ENCODE results near the gene ABCC2.
A peak's percentile ranks its signal among the peaks of the same experiment; 100 is the strongest.

Gene ABCC2

DNA sequence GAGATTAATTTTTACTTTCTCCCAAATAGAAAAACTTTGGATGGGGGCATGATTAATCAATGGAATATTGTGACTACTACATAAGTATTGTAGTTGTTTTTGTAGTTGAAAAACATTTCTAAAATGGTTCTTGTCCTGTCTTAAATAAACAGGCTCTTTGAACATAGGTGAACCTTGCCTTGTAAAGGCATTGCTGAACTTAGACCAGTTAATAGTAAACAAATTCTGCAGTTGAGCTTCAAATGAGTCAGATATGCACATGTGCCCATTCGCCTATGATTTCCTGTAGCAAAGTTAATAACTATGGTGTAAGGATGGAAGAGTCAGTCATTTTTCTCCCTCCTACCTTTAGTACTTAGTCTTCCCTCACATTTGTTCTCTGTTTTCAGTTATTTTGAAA is 27.8 kb upstream of the ABCC2 start:
- Histone ChIP-seq H3K4me3 (ENCODE audit: low read length) (no peak overlapping the region), H3K27me3 (replicated peaks; ENCODE audit: control insufficient read depth, insufficient read depth, low read length) (no peaks in the 10 kb centered on the region), H3K36me3 (ENCODE audit: control insufficient read depth, insufficient read depth, low read length, severe bottlenecking) (peaks cover 89% of the 10 kb centered on the region), H3K9me3 (ENCODE audit: control insufficient read depth, low read length) (no peaks in the 10 kb centered on the region), H3K4me1 (ENCODE audit: control insufficient read depth, insufficient read depth, low read length) (peaks cover 42% of the 10 kb centered on the region), H3K9ac (ENCODE audit: low read length) (peak overlapping the region; percentile 17)
- no peak for DNase-seq (ENCODE audit: low read depth)

- Histone ChIP-seq H3K4me1 (ENCODE audit: control insufficient read depth, insufficient read depth, low read length) (peaks cover 45% of the 10 kb centered on the region), H3K36me3 (ENCODE audit: control insufficient read depth, insufficient read depth, low read length, severe bottlenecking) (peaks cover 89% of the 10 kb centered on the region), H3K9me3 (ENCODE audit: control insufficient read depth, low read length) (no peaks in the 10 kb centered on the region), H3K4me3 (ENCODE audit: low read length) (no peak overlapping the region), H3K27me3 (replicated peaks; ENCODE audit: control insufficient read depth, insufficient read depth, low read length) (no peaks in the 10 kb centered on the region), H3K9ac (ENCODE audit: low read length) (peak overlapping the region; percentile 23)
- DNase-seq (ENCODE audit: low read depth), result no peak
Observed at GRCh38 chr10:99756159-99756558, 26.3 kb upstream of the ABCC2 start.

GRCh38 chr10:99758211-99758891 is 24.1 kb upstream of the ABCC2 start:
- H3K36me3 ChIP-seq (ENCODE audit: control insufficient read depth, insufficient read depth, low read length, severe bottlenecking), result peaks cover 75% of the 10 kb centered on the region
- H3K27me3 ChIP-seq (replicated peaks; ENCODE audit: control insufficient read depth, insufficient read depth, low read length), result no peaks in the 10 kb centered on the region
- DNase-seq (ENCODE audit: low read depth), result peak; percentile 84
- H3K9ac ChIP-seq (ENCODE audit: low read length), result peak overlapping the region; percentile 82
- peaks cover 52% of the 10 kb centered on the region for H3K4me1 ChIP-seq (ENCODE audit: control insufficient read depth, insufficient read depth, low read length)
- H3K9me3 ChIP-seq (ENCODE audit: control insufficient read depth, low read length), result no peaks in the 10 kb centered on the region
- H3K4me3 ChIP-seq (ENCODE audit: low read length), result peak overlapping the region; percentile 16

GRCh38 chr10:99760321-99760720 is 22.1 kb upstream of the ABCC2 start:
- no peak overlapping the region for H3K4me3 ChIP-seq (ENCODE audit: low read length)
- peaks cover 45% of the 10 kb centered on the region for H3K4me1 ChIP-seq (ENCODE audit: control insufficient read depth, insufficient read depth, low read length)
- peak overlapping the region; percentile 44 for H3K9ac ChIP-seq (ENCODE audit: low read length)
- no peak for DNase-seq (ENCODE audit: low read depth)
- peaks cover 62% of the 10 kb centered on the region for H3K36me3 ChIP-seq (ENCODE audit: control insufficient read depth, insufficient read depth, low read length, severe bottlenecking)
- H3K27me3 ChIP-seq (replicated peaks; ENCODE audit: control insufficient read depth, insufficient read depth, low read length), result no peaks in the 10 kb centered on the region
- H3K9me3 ChIP-seq (ENCODE audit: control insufficient read depth, low read length), result peaks cover 5% of the 10 kb centered on the region

- Histone ChIP-seq H3K36me3 (ENCODE audit: control insufficient read depth, insufficient read depth, low read length, severe bottlenecking) (peaks cover 51% of the 10 kb centered on the region), H3K9ac (ENCODE audit: low read length) (peak overlapping the region; percentile 44), H3K27me3 (replicated peaks; ENCODE audit: control insufficient read depth, insufficient read depth, low read length) (no peaks in the 10 kb centered on the region), H3K4me3 (ENCODE audit: low read length) (no peak overlapping the region), H3K4me1 (ENCODE audit: control insufficient read depth, insufficient read depth, low read length) (peaks cover 40% of the 10 kb centered on the region), H3K9me3 (ENCODE audit: control insufficient read depth, low read length) (peaks cover 5% of the 10 kb centered on the region)
- DNase-seq (ENCODE audit: low read depth), result no peak
Observed at GRCh38 chr10:99761365-99761764, 21.1 kb upstream of the ABCC2 start.

GRCh38 chr10:99765672-99766301 is 16.7 kb upstream of the ABCC2 start:
- Histone ChIP-seq H3K36me3 (ENCODE audit: control insufficient read depth, insufficient read depth, low read length, severe bottlenecking) (peaks cover 18% of the 10 kb centered on the region), H3K9ac (ENCODE audit: low read length) (peak overlapping the region; percentile 19), H3K4me3 (ENCODE audit: low read length) (no peak overlapping the region), H3K9me3 (ENCODE audit: control insufficient read depth, low read length) (peaks cover 5% of the 10 kb centered on the region), H3K4me1 (ENCODE audit: control insufficient read depth, insufficient read depth, low read length) (peaks cover 22% of the 10 kb centered on the region), H3K27me3 (replicated peaks; ENCODE audit: control insufficient read depth, insufficient read depth, low read length) (no peaks in the 10 kb centered on the region)
- no peak for DNase-seq (ENCODE audit: low read depth)

DNA sequence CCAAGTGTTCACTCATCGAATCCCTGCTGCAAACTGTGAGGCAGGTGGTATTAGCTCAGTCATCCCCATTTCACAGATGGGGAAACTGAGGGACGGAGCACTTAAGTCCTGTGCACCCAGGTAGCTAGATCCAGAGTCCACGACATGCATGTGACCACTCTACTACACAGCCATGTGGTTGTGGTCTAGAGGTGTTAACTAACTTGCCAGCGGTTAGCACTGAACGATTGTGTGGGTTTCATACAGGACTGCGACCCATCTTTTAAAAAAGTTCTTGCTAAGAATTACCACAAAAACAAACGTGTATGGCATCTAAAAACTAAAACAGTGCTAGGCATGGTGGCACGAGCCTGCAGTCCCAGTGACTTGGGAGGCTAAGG is 16.1 kb upstream of the ABCC2 start:
- Histone ChIP-seq H3K9ac (ENCODE audit: low read length) (peak overlapping the region; percentile 19), H3K9me3 (ENCODE audit: control insufficient read depth, low read length) (peaks cover 5% of the 10 kb centered on the region), H3K36me3 (ENCODE audit: control insufficient read depth, insufficient read depth, low read length, severe bottlenecking) (peaks cover 13% of the 10 kb centered on the region), H3K27me3 (replicated peaks; ENCODE audit: control insufficient read depth, insufficient read depth, low read length) (no peaks in the 10 kb centered on the region), H3K4me3 (ENCODE audit: low read length) (no peak overlapping the region), H3K4me1 (ENCODE audit: control insufficient read depth, insufficient read depth, low read length) (peaks cover 17% of the 10 kb centered on the region)
- no peak for DNase-seq (ENCODE audit: low read depth)

- Histone ChIP-seq H3K27me3 (replicated peaks; ENCODE audit: control insufficient read depth, insufficient read depth, low read length) (no peaks in the 10 kb centered on the region), H3K9me3 (ENCODE audit: control insufficient read depth, low read length) (peaks cover 5% of the 10 kb centered on the region), H3K4me1 (ENCODE audit: control insufficient read depth, insufficient read depth, low read length) (peaks cover 12% of the 10 kb centered on the region), H3K36me3 (ENCODE audit: control insufficient read depth, insufficient read depth, low read length, severe bottlenecking) (peaks cover 7% of the 10 kb centered on the region), H3K4me3 (ENCODE audit: low read length) (no peak overlapping the region), H3K9ac (ENCODE audit: low read length) (no peak overlapping the region)
- DNase-seq (ENCODE audit: low read depth), result no peak
Observed at GRCh38 chr10:99767901-99768300, 14.5 kb upstream of the ABCC2 start.

- Histone ChIP-seq H3K27me3 (replicated peaks; ENCODE audit: control insufficient read depth, insufficient read depth, low read length) (no peaks in the 10 kb centered on the region), H3K4me3 (ENCODE audit: low read length) (peak overlapping the region; percentile 15), H3K9me3 (ENCODE audit: control insufficient read depth, low read length) (peaks cover 4% of the 10 kb centered on the region), H3K9ac (ENCODE audit: low read length) (peak overlapping the region; percentile 53), H3K4me1 (ENCODE audit: control insufficient read depth, insufficient read depth, low read length) (peaks cover 12% of the 10 kb centered on the region), H3K36me3 (ENCODE audit: control insufficient read depth, insufficient read depth, low read length, severe bottlenecking) (peaks cover 4% of the 10 kb centered on the region)
- DNase-seq (ENCODE audit: low read depth), result peak; percentile 51
Observed at GRCh38 chr10:99768556-99768955, 13.9 kb upstream of the ABCC2 start.

DNA sequence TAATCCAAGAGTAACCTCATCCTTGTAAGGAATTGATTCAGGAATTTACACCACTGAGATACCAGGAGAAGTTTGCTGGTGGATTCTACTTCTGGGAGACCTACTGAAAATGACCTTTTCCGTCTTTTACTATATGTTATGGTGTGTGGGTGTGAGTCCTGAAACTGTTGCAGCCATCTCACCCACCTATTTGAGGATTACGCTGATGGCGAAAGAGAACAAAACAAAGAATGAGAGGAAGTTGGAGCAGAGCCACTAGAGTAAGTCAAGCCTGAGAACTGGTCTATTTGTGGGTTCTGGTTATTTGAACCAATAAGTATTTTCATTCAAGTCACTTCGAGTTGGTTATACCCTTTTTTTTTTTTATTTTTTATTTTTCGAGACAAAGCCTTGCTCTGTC is 12.7 kb upstream of the ABCC2 start:
- Histone ChIP-seq H3K9ac (ENCODE audit: low read length) (no peak overlapping the region), H3K36me3 (ENCODE audit: control insufficient read depth, insufficient read depth, low read length, severe bottlenecking) (no peaks in the 10 kb centered on the region), H3K4me1 (ENCODE audit: control insufficient read depth, insufficient read depth, low read length) (peaks cover 12% of the 10 kb centered on the region), H3K4me3 (ENCODE audit: low read length) (no peak overlapping the region), H3K9me3 (ENCODE audit: control insufficient read depth, low read length) (no peaks in the 10 kb centered on the region), H3K27me3 (replicated peaks; ENCODE audit: control insufficient read depth, insufficient read depth, low read length) (no peaks in the 10 kb centered on the region)
- no peak for DNase-seq (ENCODE audit: low read depth)

GRCh38 chr10:99770408-99771045 is 11.9 kb upstream of the ABCC2 start:
- DNase-seq (ENCODE audit: low read depth), result no peak
- no peaks in the 10 kb centered on the region for H3K27me3 ChIP-seq (replicated peaks; ENCODE audit: control insufficient read depth, insufficient read depth, low read length)
- no peak overlapping the region for H3K4me3 ChIP-seq (ENCODE audit: low read length)
- H3K9me3 ChIP-seq (ENCODE audit: control insufficient read depth, low read length), result no peaks in the 10 kb centered on the region
- peaks cover 13% of the 10 kb centered on the region for H3K4me1 ChIP-seq (ENCODE audit: control insufficient read depth, insufficient read depth, low read length)
- H3K9ac ChIP-seq (ENCODE audit: low read length), result no peak overlapping the region
- H3K36me3 ChIP-seq (ENCODE audit: control insufficient read depth, insufficient read depth, low read length, severe bottlenecking), result no peaks in the 10 kb centered on the region

Measured in adipocyte (in vitro differentiated cells).